ENCODE measurements around the gene UNKL. TPM values are rescaled to one million over a fixed set of nuclear protein-coding genes. Genes with fewer than 3 reads are reported as not detected.
"Not testable (repeated sequence)": the region's sequence is repeated elsewhere in the genome, so short reads cannot be mapped to it uniquely, and the experiment has no call there.

The UNKL gene
- total RNA-seq, 2 donors from 2014 or later = 32.6 to 96.7 TPM

GRCh38 chr16:1441391-1441829 is 26.9 kb upstream of the UNKL start:
- Histone ChIP-seq H3K27ac (no peak overlapping the region), H3K27me3 (replicated peaks; ENCODE audit: insufficient read depth) (no peaks in the 10 kb centered on the region), H3K9me3 (no peaks in the 10 kb centered on the region), H3K4me1 (replicated peaks) (no peaks in the 10 kb centered on the region), H3K4me3 (no peak overlapping the region), H3K36me3 (no peaks in the 10 kb centered on the region)
- WGBS = 71% methylated on average over 22 of the region's 22 CpGs
- no peak for DNase-seq (ENCODE audit: low spot score)
- intact Hi-C loops (cut with DNase I) = no loop called here
- TF ChIP-seq POLR2A (IDR thresholded peaks at IDR 0.05) (no peak), CTCF (IDR thresholded peaks at IDR 0.05) (no peak), POLR2AphosphoS5 (IDR thresholded peaks at IDR 0.05) (no peak)

DNA sequence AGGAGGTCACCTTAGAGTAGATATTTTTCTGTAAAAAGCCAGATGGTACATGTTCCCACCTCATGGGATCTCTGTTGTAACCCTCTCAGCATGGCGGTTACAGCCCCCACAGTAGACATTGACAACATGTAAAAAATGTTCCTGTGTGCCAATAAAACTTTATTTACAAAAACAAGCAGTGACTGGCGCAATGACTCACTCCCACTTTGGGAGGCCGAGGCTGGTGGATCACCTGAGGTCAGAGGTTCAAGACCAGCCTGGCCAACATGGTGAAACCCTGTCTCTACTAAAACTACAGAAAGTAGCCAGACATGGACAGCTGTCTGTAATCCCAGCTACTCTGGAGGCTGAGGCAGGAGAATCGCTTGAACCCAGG is 25.2 kb upstream of the UNKL start:
- H3K4me3 ChIP-seq; H3K9me3 ChIP-seq; intact Hi-C loops (cut with DNase I); H3K4me1 ChIP-seq (replicated peaks); H3K27ac ChIP-seq; DNase-seq (ENCODE audit: low spot score); H3K27me3 ChIP-seq (replicated peaks; ENCODE audit: insufficient read depth); H3K36me3 ChIP-seq: not testable (repeated sequence)
- 89% methylated on average over 4 of the region's 4 CpGs for WGBS

DNA sequence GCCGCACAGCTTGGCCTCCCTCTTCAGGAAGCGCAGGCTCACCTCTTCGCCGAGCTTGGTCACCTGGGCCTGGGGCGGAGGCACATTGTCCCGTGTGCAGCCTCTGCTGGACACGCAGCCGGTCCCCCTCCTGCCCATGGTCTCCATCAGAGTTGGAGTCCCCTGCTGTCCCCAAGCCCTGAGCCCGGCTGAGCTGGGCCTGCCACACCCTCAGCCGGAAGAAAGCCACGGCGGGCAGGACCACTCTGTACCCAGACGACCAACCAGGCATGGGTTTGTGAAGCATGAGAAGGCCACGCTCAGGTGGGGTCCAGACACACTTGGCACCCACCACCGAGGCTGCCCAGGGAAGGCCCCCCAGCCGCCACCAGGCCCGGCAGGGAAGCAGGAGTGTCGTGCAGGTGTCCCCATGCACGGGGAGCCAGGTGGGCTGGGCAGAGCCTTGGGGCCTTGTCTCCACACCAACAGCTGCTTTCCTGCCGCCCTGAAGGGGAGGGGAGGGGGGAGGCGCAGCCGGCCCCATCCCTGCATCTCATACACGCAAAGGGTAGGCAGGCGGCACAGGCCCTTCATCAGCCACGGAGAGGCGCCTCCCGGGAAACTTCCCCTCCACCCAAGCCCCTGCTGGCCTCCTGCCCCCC is 24.7 kb upstream of the UNKL start:
- no peaks in the 10 kb centered on the region for H3K4me1 ChIP-seq (replicated peaks)
- H3K27ac ChIP-seq = no peak overlapping the region
- H3K27me3 ChIP-seq (replicated peaks; ENCODE audit: insufficient read depth) = no peaks in the 10 kb centered on the region
- WGBS = 83% methylated on average over 24 of the region's 27 CpGs
- no peak overlapping the region for H3K4me3 ChIP-seq
- no peaks in the 10 kb centered on the region for H3K36me3 ChIP-seq
- intact Hi-C loops (cut with DNase I) = no loop called here
- DNase-seq (ENCODE audit: low spot score) = no peak
- TF ChIP-seq POLR2A (IDR thresholded peaks at IDR 0.05) (no peak), CTCF (IDR thresholded peaks at IDR 0.05) (no peak), POLR2AphosphoS5 (IDR thresholded peaks at IDR 0.05) (no peak)
- H3K9me3 ChIP-seq = no peaks in the 10 kb centered on the region

DNA sequence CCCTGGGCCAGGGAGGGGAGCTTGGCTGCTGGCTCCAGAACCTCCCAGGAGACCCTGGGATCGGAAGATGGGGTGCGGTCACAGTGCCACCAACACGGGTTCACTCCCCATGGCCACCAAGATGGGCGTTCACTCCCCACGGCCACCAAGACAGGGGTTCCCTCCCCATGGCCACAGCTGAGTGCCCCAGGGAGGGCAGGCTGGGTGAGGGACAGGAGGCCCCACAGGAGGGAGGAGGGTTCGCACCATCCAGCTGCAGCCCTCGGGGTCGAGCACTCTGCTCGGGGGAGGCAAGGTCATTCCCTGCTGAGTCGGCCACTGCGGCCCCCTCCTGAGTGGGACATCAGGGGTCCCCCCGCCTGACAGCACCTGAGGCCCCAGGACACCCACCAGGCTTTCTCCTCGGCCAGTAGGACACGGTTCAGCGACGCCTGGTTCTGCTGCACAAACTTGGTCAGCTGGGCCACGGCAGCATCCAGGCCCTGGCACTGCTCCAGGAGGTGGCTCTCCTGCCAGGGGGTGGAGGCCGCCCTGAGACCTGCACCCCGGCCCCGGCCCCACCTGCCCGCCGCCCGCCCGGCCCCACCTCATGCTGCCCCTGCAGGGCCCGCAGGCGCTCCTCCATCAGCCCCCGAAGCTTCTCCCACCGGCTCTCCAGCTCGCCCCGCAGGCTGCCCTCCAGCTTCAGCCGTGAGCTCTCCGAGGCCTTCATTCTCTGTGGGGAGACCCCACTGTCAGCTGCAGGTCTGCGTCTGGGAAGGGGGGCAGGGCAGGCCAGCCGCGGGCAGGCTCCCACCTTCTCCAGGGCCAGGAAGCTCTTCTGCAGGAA is 23.9 kb upstream of the UNKL start:
- intact Hi-C loops (cut with DNase I) = no loop called here
- no peaks in the 10 kb centered on the region for H3K4me1 ChIP-seq (replicated peaks)
- no peaks in the 10 kb centered on the region for H3K9me3 ChIP-seq
- no peak for DNase-seq (ENCODE audit: low spot score)
- H3K4me3 ChIP-seq = no peak overlapping the region
- WGBS = 78% methylated on average over 35 of the region's 35 CpGs
- no peak for TF ChIP-seq POLR2AphosphoS5 (IDR thresholded peaks at IDR 0.05)
- no peak for TF ChIP-seq CTCF (IDR thresholded peaks at IDR 0.05)
- TF ChIP-seq POLR2A (IDR thresholded peaks at IDR 0.05) = no peak
- H3K36me3 ChIP-seq = no peaks in the 10 kb centered on the region
- H3K27me3 ChIP-seq (replicated peaks; ENCODE audit: insufficient read depth) = no peaks in the 10 kb centered on the region
- H3K27ac ChIP-seq = no peak overlapping the region

DNA sequence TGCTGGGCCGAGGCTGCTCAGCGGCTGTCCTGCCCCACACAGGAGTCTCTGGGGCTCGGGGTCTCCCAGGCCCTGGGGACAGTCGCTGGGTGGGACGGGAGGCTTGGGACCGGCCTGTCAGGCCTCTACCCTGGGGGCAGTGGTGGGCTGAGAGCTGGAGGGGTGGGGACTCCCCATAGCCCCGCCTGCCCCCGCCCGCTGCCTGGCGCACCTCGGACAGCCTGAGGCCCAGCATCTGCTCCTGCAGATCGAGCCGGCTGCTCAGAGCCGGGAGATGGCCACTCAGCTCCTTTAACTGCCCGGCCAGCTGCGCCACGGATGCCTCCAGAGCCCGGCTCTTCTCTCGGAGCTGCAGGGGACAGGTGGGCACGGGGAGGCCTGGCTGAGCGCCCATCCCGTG is 23.1 kb upstream of the UNKL start:
- Histone ChIP-seq H3K36me3 (no peaks in the 10 kb centered on the region), H3K27me3 (replicated peaks; ENCODE audit: insufficient read depth) (no peaks in the 10 kb centered on the region), H3K27ac (no peak overlapping the region), H3K4me3 (no peak overlapping the region), H3K4me1 (replicated peaks) (no peaks in the 10 kb centered on the region), H3K9me3 (no peaks in the 10 kb centered on the region)
- no peak for TF ChIP-seq POLR2A (IDR thresholded peaks at IDR 0.05)
- intact Hi-C loops (cut with DNase I) = no loop called here
- DNase-seq (ENCODE audit: low spot score) = no peak
- WGBS = 79% methylated on average over 14 of the region's 22 CpGs
